HepG2 (cell line): ENCODE results near the gene RMI1. TPM values are rescaled to one million over a fixed set of nuclear protein-coding genes. Genes with fewer than 3 reads are reported as not detected.
A peak's percentile ranks its signal among the peaks of the same experiment; 100 is the strongest.

Source experiments
- CEBPZ ChIP-seq: IDR thresholded peaks from 2 replicates; pipeline ENCODE4 v1.6.1; 2012; ENCODE audit warnings: low read length, improper control_type of control experiment
- E2F2 ChIP-seq: sonication (generic); formaldehyde crosslinking; IDR thresholded peaks from 2 replicates; pipeline ENCODE4 v1.4.0; 2020; ENCODE audit warnings: missing genetic modification reagents, borderline replicate concordance
- MAFG ChIP-seq: sonication (generic); formaldehyde crosslinking; IDR thresholded peaks from 2 replicates; pipeline ENCODE4 v1.5.1; 2020; ENCODE audit warnings: mild to moderate bottlenecking, missing genetic modification reagents
- MXD4 ChIP-seq: IDR thresholded peaks from 2 replicates; pipeline ENCODE4 v1.6.1; 2016; ENCODE audit warnings: mild to moderate bottlenecking, missing biosample characterization, missing genetic modification reagents
- NR2F6 ChIP-seq, 2 experiments: IDR thresholded peaks; 2 replicates each; pipeline ENCODE4 v1.6.1; 2016; ENCODE audit warnings: antibody characterized with exemption in 1 of 2, mild to moderate bottlenecking in 1 of 2
- PTBP1 ChIP-seq: fragments of 200-400 bp; formaldehyde crosslinking; IDR thresholded peaks from 2 replicates; pipeline ENCODE4 v1.6.1; 2018; ENCODE audit warnings: low read length, low read depth; ENCODE audit not compliant: poor library complexity, severe bottlenecking
- REL ChIP-seq: sonication (generic); formaldehyde crosslinking; conservative IDR thresholded peaks from 2 replicates; pipeline ENCODE4 v1.8.0; 2022; ENCODE audit warnings: mild to moderate bottlenecking, missing genetic modification reagents, moderate library complexity
- SNAPC4 ChIP-seq: sonication (generic); formaldehyde crosslinking; IDR thresholded peaks from 2 replicates; pipeline ENCODE4 v1.4.0; 2020; ENCODE audit warnings: mild to moderate bottlenecking, missing genetic modification reagents
- SRSF4 ChIP-seq: fragments of 200-400 bp; formaldehyde crosslinking; IDR thresholded peaks from one replicate; pipeline ENCODE4 v1.6.1; 2018; ENCODE audit warnings: mild to moderate bottlenecking, low read depth, low read length, moderate library complexity; ENCODE audit not compliant: poor library complexity, severe bottlenecking
- SRY ChIP-seq: sonication (generic); formaldehyde crosslinking; IDR thresholded peaks from 2 replicates; pipeline ENCODE4 v1.8.0; 2022; ENCODE audit warnings: mild to moderate bottlenecking, missing genetic modification reagents
- TCF7L2 ChIP-seq: IDR thresholded peaks from 2 replicates; pipeline ENCODE4 v1.6.1; 2011; ENCODE audit warnings: mild to moderate bottlenecking, low read depth, low read length, moderate library complexity
- ZNF343 ChIP-seq: sonication (generic); formaldehyde crosslinking; IDR thresholded peaks from 2 replicates; pipeline ENCODE4 v1.4.0; 2020; ENCODE audit warnings: mild to moderate bottlenecking, missing genetic modification reagents
- ZNF678 ChIP-seq: sonication (generic); formaldehyde crosslinking; IDR thresholded peaks from 2 replicates; pipeline ENCODE4 v1.4.0; 2020; ENCODE audit warnings: mild to moderate bottlenecking, missing genetic modification reagents
- ZNF747 ChIP-seq: sonication (generic); formaldehyde crosslinking; IDR thresholded peaks from 2 replicates; pipeline ENCODE4 v1.8.1; 2023; ENCODE audit warnings: missing genetic modification reagents, mild to moderate bottlenecking, borderline replicate concordance
- ZNF790 ChIP-seq: sonication (generic); formaldehyde crosslinking; IDR thresholded peaks from 2 replicates; pipeline ENCODE4 v1.8.0; 2022; ENCODE audit warnings: missing genetic modification reagents, mild to moderate bottlenecking, borderline replicate concordance
- polyA plus RNA-seq, 8 experiments: library from polyadenylated mRNA; depleted of rRNA in 3 of 8; stranded (reverse) in 7 of 8; unstranded in 1 of 8; fragments of >200 nt; fragmentation: Illumina TruSeq in 4 of 8; extraction: Trizol in 4 of 8; gene quantifications; 2 replicates each; pipeline versions ENCODE4 v1.2.1 to v1.2.3, GENCODE V29; 2011 to 2016; ENCODE audit warnings: low read depth in 4 of 8, missing spikeins in 1 of 8, mixed read lengths in 1 of 8; ENCODE audit not compliant: insufficient read depth in 1 of 8
- total RNA-seq, 5 experiments: library from RNA; depleted of rRNA; stranded (reverse); fragments of >200 nt; fragmentation: Illumina TruSeq; extraction: Trizol; gene quantifications; 2 replicates each; pipeline ENCODE4 v1.2.3, GENCODE V29; 2016; ENCODE audit warnings: low read depth in 1 of 5
- TF ChIP-seq, protein P1 (sequence below): sonication (generic); formaldehyde crosslinking; IDR thresholded peaks from 2 replicates; pipeline ENCODE4 v1.8.0; 2022; ENCODE audit warnings: mild to moderate bottlenecking, missing genetic modification reagents; ENCODE audit not compliant: insufficient replicate concordance

RMI1 gene
- total and polyA plus RNA-seq, 2 of the 13 experiments (the other 11 are each of a cell fraction or from before 2014, with no cell fraction given): 0.54 to 3.7 TPM

- TF ChIP-seq CEBPZ (no peak), MAFG (CRISPR knock-in tag) (no peak), PTBP1 (no peak), REL (CRISPR knock-in tag) (peak; percentile 85; the same call in 1 of the 2 replicates), MXD4 (CRISPR knock-in tag) (no peak), SNAPC4 (CRISPR knock-in tag) (0 out of 2 replicates have a peak, but pooled peaks have one; percentile 48), ZNF678 (CRISPR knock-in tag) (peak; percentile 49; the same call in 1 of the 2 replicates), ZNF747 (CRISPR knock-in tag) (peak; percentile 69; the same call in 1 of the 2 replicates), SRY (CRISPR knock-in tag) (peak; percentile 83; the same call in 1 of the 2 replicates), ZNF790 (CRISPR knock-in tag) (peak; percentile 65), E2F2 (CRISPR knock-in tag) (peak; percentile 93; the same call in 1 of the 2 replicates), SRSF4 (no peak), NR2F6 (IDR thresholded peaks at IDR 0.05) (no peak; the same call in 1 of the 2 replicates), NR2F6 (CRISPR knock-in tag; IDR thresholded peaks at IDR 0.05) (0 out of 2 replicates have a peak, but pooled peaks have one; percentile 26), TCF7L2 (no peak), ZNF343 (peak; percentile 57; the same call in 1 of the 2 replicates)
- TF ChIP-seq, protein P1, sequence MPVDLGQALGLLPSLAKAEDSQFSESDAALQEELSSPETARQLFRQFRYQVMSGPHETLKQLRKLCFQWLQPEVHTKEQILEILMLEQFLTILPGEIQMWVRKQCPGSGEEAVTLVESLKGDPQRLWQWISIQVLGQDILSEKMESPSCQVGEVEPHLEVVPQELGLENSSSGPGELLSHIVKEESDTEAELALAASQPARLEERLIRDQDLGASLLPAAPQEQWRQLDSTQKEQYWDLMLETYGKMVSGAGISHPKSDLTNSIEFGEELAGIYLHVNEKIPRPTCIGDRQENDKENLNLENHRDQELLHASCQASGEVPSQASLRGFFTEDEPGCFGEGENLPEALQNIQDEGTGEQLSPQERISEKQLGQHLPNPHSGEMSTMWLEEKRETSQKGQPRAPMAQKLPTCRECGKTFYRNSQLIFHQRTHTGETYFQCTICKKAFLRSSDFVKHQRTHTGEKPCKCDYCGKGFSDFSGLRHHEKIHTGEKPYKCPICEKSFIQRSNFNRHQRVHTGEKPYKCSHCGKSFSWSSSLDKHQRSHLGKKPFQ: no peak
These were observed 24.0 kb upstream of the RMI1 start (continued) for GRCh38 chr9:83956436-83957247.
